RCC 7860 (cell line): ENCODE data around the gene GSPT1.

Experiments used
- DNase-seq: peaks from one replicate; pipeline ENCODE4 v3.0.0-alpha.2; 2015; ENCODE audit warnings: low spot score
- FAIRE-seq: peaks from 2 replicates; lab custom pipeline; 2012; peaks lifted over from hg19 to GRCh38; lab: Jason Lieb, UNC

GSPT1 gene

DNA sequence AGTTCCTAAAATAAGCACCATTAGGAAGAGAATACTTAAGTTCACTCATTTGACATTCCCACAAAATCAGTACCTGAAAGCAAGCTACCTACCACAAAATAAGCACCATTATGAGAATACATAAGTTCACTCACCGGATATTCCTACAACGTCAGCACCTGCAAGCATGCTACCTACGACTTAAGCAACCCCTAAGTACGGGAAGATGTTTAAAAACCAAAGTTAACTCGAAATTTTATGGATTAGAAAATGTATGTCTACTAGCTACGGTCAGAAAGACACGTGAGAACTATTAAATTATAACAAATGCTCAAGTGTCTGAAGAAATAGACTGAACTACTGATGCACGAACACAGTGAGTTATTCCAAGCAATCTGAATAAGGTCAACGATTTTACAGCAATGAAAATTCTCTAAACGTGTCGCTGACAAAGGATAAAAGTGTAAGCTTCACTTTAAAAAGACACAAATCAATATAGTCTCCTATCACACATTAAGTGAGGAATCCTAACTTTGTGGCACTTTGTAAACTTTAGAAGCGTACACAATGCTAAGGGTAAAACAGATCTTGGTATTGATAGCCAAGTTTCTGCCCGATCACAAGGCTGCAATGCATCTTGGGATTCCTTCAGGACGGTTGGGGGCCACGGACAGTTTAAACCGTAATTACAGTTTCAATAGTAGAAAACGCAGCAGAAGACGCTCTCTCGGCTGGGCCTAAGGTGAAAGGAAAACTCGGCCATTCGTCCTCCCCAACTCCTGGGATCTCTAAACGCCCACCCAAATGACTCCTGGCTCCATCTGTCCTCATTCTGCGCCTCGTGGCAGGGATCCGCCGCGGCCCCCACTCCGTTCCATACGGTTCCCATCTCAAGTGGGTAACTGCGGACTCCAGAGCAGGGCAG lies 1.3 kb downstream of the GSPT1 start:
- no peak for DNase-seq
- no peak for FAIRE-seq

- FAIRE-seq (peak; percentile 10), DNase-seq (peak; percentile 45)
These were observed 2.2 kb downstream of the GSPT1 start for GRCh38 chr16:11913425-11914079.

DNA sequence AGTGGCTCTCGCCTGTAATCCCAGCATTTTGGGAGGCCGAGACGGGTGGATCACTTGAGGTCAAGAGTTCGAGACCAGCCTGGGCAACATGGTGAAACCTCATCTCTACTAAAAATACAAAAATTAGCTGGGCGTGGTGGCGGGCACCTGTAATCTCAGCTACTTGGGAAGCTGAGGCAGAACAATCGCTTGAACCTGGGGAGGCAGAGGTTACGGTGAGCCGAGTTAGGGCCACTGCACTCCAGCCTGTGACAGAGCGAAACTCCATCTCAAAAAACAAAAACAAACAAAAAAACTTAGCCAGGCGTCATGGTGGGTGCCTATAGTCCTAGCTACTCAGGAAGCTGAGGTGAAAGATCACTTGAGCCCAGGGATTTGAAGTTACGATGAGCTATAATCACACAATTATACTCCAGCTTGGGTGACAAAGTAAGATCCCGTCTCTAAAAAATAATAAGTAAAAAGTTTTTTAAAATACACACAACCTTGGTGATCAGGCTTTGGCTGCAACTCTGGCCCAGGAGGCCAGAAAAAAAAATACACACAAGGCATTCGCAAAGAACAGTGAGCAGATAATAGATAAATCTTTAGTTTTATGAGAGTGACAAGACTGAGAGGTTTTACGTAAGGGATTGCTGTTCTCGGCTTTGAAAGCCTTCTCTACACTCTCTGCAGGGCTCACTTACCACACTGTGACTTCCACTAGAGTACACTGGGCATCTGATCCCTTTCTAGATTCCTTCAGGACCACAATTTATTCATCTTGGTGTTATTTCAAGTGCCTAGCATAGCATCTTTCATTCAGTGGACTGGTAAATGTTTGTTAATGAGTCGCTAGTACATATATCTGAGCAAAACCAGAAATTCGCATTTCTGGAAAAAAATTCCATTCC lies 5.9 kb downstream of the GSPT1 start:
- DNase-seq (no peak), FAIRE-seq (no peak)

DNA sequence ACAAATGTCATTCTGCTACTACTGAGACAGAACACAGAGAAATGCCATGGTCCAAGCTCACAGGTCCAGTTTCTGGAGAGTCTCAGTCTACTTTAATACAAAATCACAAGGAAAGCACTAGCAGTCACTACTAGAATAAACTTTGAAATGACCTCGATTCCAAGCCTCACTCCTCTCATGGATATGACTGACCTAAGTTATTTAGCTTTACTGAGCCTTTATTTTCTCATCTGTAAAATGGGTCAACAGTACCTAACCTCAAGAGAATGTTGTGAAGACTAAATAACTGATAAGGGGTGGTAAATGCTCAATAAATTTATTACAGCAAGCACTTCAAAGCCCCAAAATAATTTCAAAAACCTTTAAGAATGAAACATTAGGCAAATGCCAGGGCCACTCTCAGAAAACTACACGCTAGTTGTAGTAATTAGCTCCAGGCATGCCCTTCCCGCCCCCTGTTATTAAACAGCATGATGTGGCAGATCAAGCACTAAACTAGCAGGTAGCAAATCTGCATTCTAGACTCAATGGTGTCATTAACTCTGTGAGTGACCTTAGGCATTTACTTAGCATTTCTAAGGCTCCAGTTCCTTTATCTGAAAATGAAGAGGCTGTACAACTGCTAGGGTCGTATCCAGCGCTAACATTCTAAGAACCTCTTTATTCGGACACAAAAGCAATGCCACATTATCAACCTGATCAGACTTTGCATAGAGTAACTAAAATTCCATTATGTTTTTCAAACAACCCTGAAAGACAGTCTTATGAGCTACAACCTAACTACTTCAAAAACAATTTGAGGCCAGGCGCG lies 8.4 kb downstream of the GSPT1 start:
- FAIRE-seq (no peak), DNase-seq (no peak)

- DNase-seq (no peak), FAIRE-seq (no peak)
These were observed 11.8 kb downstream of the GSPT1 start for GRCh38 chr16:11903906-11904305.

- DNase-seq, result no peak
These were observed 14.7 kb downstream of the GSPT1 start for GRCh38 chr16:11901091-11901490.

GRCh38 chr16:11896486-11897176 lies 19.1 kb downstream of the GSPT1 start:
- DNase-seq (peak; percentile 36), FAIRE-seq (peak; percentile 7)

More at GRCh38 chr16:11901091-11901490, 14.7 kb downstream of the GSPT1 start:
- FAIRE-seq, result no peak

- no peak for FAIRE-seq
- DNase-seq, result no peak
These were observed 22.2 kb downstream of the GSPT1 start for GRCh38 chr16:11893571-11893970.

DNA sequence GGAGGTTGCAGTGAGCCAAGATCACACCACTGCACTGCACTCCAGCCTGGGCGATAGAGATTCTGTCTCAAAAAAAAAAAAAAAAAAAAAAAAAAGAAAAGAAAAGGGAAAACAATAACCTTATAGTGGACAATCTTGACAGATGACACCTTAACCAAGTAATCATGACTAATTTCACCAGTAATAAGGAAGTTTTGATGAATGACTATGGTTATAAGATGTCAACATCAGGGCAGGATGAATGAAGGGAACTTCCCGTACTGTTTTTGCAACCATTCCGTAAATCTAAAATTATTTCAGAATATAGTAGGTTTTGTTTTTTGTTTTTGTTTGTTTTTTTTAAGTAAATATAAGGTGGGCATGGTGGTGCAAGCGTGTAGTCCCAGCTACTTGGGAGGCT lies 23.0 kb downstream of the GSPT1 start:
- DNase-seq, result no peak
- no peak for FAIRE-seq

- FAIRE-seq, result no peak
- no peak for DNase-seq
These were observed 25.4 kb downstream of the GSPT1 start for GRCh38 chr16:11890231-11890965.

- FAIRE-seq, result no peak
- no peak for DNase-seq
These were observed 28.9 kb downstream of the GSPT1 start for GRCh38 chr16:11886881-11887280.

- DNase-seq, result no peak
- no peak for FAIRE-seq
These were observed 31.7 kb downstream of the GSPT1 start for GRCh38 chr16:11884035-11884434.

GRCh38 chr16:11880007-11880406 lies 35.7 kb downstream of the GSPT1 start:
- FAIRE-seq (no peak), DNase-seq (no peak)

DNA sequence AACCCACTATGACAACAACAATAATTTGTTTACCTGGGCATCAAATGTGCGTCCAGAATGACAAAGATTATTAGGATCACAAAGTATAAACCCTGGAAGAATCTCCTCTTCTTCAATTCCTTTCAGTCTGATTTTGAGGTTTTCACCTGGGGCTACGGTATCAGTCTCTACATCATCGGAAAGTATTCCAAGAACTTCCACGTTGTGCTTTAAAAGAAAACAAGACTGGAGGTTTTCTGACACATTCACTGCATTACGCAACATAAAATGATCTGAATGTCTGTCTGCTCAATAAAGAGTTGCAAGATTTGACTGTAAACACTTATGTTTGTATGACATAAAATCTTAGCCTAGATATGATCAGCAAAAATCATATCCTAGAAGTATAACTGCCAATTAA lies 38.4 kb downstream of the GSPT1 start:
- DNase-seq (no peak), FAIRE-seq (no peak)

- FAIRE-seq (no peak), DNase-seq (no peak)
These were observed 39.5 kb downstream of the GSPT1 start for GRCh38 chr16:11876306-11876705.

DNA sequence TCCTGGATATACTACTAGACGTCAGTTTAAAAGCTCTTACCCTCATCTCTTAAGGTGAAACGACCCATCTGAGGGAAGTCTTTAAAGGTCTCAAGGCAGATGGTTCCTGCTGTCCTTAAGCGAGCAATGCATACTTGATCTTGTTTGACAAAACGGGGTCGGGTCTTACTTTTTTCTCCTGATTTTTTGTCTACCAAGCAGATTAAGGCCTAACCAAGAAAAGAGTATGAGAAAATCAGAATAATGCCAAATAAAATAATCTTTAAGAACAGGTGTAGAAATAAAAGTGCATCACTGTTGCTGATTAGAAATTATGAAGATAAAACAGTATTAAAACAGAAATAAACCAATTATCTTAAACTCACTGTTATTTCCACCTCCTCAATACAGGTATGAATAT lies 40.0 kb downstream of the GSPT1 start:
- DNase-seq (no peak), FAIRE-seq (no peak)

DNA sequence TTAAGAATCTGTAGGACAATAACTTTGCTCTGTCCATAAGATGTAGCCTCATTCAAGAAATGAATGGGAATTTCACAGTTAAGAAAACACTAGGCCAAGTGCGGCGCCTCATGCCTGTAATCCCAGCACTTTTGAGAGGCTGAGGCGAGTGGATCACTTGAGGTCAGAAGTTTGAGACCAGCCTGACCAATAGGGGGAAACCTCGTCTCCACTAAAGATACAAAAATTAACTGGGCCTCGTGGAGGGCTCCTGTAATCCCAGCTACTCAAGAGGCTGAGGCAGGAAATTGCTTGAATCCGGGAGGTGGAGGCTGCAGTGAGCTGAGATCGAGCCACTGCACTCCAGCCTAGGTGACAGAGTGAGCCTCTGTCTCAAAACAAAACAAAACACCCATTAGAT lies 44.6 kb downstream of the GSPT1 start:
- no peak for FAIRE-seq
- no peak for DNase-seq

DNA sequence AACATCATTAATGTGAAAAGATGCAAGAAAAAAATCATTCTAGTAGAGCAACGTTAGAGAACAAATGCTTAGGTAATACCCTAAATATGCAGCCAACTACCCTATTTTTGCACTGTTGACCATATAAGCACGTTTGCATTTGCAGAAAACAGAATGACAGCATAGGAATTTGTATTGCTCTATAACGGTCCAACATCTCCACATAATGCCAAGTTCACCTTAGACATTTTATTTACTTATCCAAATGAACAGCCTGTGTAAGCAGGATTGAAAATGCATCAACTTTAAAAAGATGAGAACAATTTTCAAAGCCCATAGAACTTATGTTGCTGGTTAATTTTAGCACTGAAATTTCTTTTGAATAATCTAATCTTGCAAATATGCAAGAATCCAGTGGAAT lies 45.4 kb downstream of the GSPT1 start:
- FAIRE-seq, result no peak
- DNase-seq, result no peak
